Muscle of leg (tissue), 11 donors: Measurements from ENCODE around the gene IGFL2. TPM values are rescaled to one million over a fixed set of nuclear protein-coding genes. Genes with fewer than 3 reads are reported as not detected.
"Not testable (repeated sequence)": the region's sequence is repeated elsewhere in the genome, so short reads cannot be mapped to it uniquely, and the experiment has no call there.

Source experiments
- DNase-seq: peaks from one replicate; pipeline ENCODE4 v3.0.0; 2013
- H3K27ac ChIP-seq: one replicate; pipeline ENCODE4 v1.5.1; 2013; ENCODE audit warnings: mild to moderate bottlenecking, low read length, control low read depth
- H3K27me3 ChIP-seq: one replicate; pipeline ENCODE4 v1.6.1; 2013; ENCODE audit warnings: low read length; ENCODE audit not compliant: control insufficient read depth, insufficient read depth
- H3K36me3 ChIP-seq: one replicate; pipeline ENCODE4 v1.6.1; 2013; ENCODE audit warnings: low read length; ENCODE audit not compliant: control insufficient read depth, insufficient read depth
- H3K4me1 ChIP-seq: one replicate; pipeline ENCODE4 v1.6.1; 2013; ENCODE audit warnings: low read length; ENCODE audit not compliant: control insufficient read depth, insufficient read depth
- H3K4me3 ChIP-seq: one replicate; pipeline ENCODE4 v1.5.1; 2013; ENCODE audit warnings: low read length, control low read depth
- H3K9me3 ChIP-seq: replicated peaks from 2 replicates; pipeline ENCODE4 v1.6.1; 2013; ENCODE audit warnings: low read depth, low read length; ENCODE audit not compliant: control insufficient read depth
- WGBS: methylation state at CpG from one replicate; pipeline ENCODE4 v1.1.5; 2013; ENCODE audit warnings: missing lambda C conversion rate; ENCODE audit not compliant: insufficient coverage; 5-methylcytosine and 5-hydroxymethylcytosine counted together
- polyA plus RNA-seq, 8 donors: library from polyadenylated mRNA; unstranded; fragments of 120-200 nt; gene quantifications; one replicate each; pipeline versions ENCODE4 v1.2.1 to v1.2.3, GENCODE V29; 2013; ENCODE audit warnings: inconsistent platforms in 1 of 8, low replicate concordance in 1 of 8; ENCODE audit not compliant: insufficient read length in 8 of 8, insufficient read depth in 1 of 8
- total RNA-seq: library from RNA; stranded (reverse); fragments of 120-200 nt; gene quantifications from one replicate; pipeline ENCODE4 v1.2.4, GENCODE V29; 2013

IGFL2 gene
- total and polyA plus RNA-seq, 9 donors, result 0.09 to 11.4 (median 0.33) TPM; not detected in 5

DNA sequence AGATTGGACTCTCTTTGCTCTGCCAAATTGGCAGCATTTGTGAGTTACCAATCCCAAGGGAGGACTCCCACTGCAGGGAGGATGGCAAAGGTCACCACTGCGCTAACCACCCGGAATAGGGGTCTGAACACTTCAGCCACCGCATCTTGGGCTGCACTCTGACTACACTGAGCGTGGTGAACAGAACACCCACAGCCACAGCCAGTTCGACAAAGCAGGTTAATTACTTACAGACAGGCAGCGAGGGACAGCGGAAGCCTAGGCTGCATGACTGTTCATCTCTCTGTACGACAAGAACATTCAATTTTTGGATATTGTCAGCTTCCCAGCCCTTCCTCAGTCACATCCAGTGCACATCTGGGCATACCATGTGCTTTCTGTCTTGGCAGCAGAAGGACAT is 59.8 kb downstream of the IGFL2 start:
- H3K4me3 ChIP-seq, H3K27me3 ChIP-seq, H3K9me3 ChIP-seq, H3K36me3 ChIP-seq, H3K27ac ChIP-seq, DNase-seq: not testable (repeated sequence)
- peaks cover 62% of the 10 kb centered on the region for H3K4me1 ChIP-seq
- 61% methylated on average over 3 of the region's 8 CpGs for WGBS

DNA sequence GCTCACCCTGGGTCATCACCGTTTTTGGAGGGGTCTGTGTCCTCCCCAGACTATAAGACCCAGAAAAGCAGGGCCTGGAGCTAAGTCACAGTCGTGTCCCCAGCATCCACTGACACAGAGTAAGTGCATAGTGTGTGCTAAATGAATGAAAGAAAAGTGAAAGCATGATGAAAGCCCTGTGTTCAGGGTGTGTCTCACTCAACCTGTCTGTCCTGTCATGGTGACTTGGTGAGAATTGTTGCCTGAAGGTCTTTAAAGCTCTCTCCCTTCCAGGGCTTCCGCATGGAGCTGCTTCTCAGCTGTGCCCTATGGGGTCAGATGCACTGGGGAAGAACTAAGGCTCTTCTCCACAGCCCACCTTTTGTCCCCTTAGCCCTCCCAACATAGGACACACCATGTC is 61.0 kb downstream of the IGFL2 start:
- Histone ChIP-seq H3K27me3 (no peaks in the 10 kb centered on the region), H3K4me1 (peaks cover 62% of the 10 kb centered on the region), H3K27ac (no peak overlapping the region), H3K9me3 (no peaks in the 10 kb centered on the region), H3K36me3 (no peaks in the 10 kb centered on the region), H3K4me3 (no peak overlapping the region)
- DNase-seq, result no peak
- 79% methylated on average over 2 of the region's 3 CpGs for WGBS

DNA sequence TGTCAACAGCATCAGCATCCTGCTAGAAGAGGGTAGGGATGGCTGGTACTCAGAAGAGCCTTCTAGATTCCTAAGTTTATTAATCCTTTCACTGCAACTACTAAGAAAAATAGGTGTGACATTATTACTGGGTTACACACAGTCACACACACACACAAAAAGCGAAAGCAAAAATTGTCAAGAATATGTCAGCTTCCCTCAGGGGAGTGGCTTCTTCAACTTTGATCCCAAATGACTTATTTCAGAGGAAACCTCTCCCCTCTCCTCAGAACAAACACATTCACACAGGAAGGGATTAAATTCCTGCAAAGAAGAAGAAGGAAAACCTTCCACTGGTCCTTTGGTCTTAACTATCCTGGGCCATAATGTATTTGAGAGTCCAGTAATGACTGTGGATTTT is 61.4 kb downstream of the IGFL2 start:
- no peaks in the 10 kb centered on the region for H3K27me3 ChIP-seq
- H3K9me3 ChIP-seq, result no peaks in the 10 kb centered on the region
- H3K36me3 ChIP-seq, result no peaks in the 10 kb centered on the region
- WGBS, result no CpG with 5 or more reads among the region's 1 CpG
- no peak for DNase-seq
- H3K27ac ChIP-seq, result no peak overlapping the region
- no peak overlapping the region for H3K4me3 ChIP-seq
- peaks cover 60% of the 10 kb centered on the region for H3K4me1 ChIP-seq

DNA sequence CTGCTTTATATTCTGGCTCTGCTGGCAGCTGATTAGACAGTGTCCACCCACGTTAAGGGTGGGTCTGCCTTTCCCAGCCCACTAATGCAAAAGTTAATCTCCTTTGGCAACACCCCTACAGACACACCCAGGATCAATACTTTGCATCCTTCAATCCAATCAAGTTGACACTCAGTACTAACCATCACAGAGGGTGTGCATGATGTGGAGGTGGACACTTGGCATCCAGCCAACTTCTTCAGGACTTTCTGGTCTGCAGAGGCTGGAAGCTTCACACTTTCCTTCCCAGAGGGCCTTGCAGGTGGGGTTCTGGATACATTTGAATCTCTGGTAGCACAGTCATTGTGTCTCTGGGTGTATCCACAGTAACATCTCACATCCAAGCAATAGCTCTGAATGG is 62.6 kb downstream of the IGFL2 start:
- Histone ChIP-seq H3K36me3 (no peaks in the 10 kb centered on the region), H3K4me3 (no peak overlapping the region), H3K27ac (peak overlapping the region; percentile 42), H3K4me1 (peaks cover 57% of the 10 kb centered on the region), H3K27me3 (no peaks in the 10 kb centered on the region), H3K9me3 (no peaks in the 10 kb centered on the region)
- DNase-seq, result no peak
- 40% methylated on average over 1 of the region's 1 CpG for WGBS

Other genes with a start within 250 kb of the IGFL2 start
- gene MYPOP, start 245.6 kb upstream of the IGFL2 start, total RNA-seq, result 1.3 TPM
- gene MYPOP, start 245.6 kb upstream of the IGFL2 start, polyA plus RNA-seq, result 1 to 10 TPM; 3.4 to 5.5 (median 4.2) TPM
- not detected for gene NANOS2, start 233.5 kb upstream of the IGFL2 start, total RNA-seq
- gene NANOS2, start 233.5 kb upstream of the IGFL2 start, polyA plus RNA-seq, result not detected
- gene NOVA2, start 174.4 kb upstream of the IGFL2 start, total RNA-seq, result 0.98 TPM
- 1 to 10 TPM; 2.6 to 5.3 (median 3.9) TPM for gene NOVA2, start 174.4 kb upstream of the IGFL2 start, polyA plus RNA-seq
- 6.1 TPM for gene CCDC61, start 152.8 kb upstream of the IGFL2 start, total RNA-seq
- 1 to 10 TPM; 6.2 to 9.0 (median 7.0) TPM for gene CCDC61, start 152.8 kb upstream of the IGFL2 start, polyA plus RNA-seq
- gene PGLYRP1, start 125.2 kb upstream of the IGFL2 start, total RNA-seq, result 0.27 TPM
- gene PGLYRP1, start 125.2 kb upstream of the IGFL2 start, polyA plus RNA-seq, result 1 to 10 TPM in 2 of 8 donors, under 1 TPM in 6; 0.60 to 2.3 (median 0.66) TPM
- 1.9 TPM for gene IGFL4, start 107.2 kb upstream of the IGFL2 start, total RNA-seq
- gene IGFL4, start 107.2 kb upstream of the IGFL2 start, polyA plus RNA-seq, result 10 to 100 TPM in 1 of 8 donors, 1 to 10 TPM in 7; 1.2 to 11.3 (median 2.9) TPM
- not detected for gene IGFL3, start 23.6 kb upstream of the IGFL2 start, total RNA-seq
- not detected for gene IGFL3, start 23.6 kb upstream of the IGFL2 start, polyA plus RNA-seq
- gene IGFL1, start 81.5 kb downstream of the IGFL2 start, total RNA-seq, result not detected
- 1 to 10 TPM in 1 of 8 donors, under 1 TPM in 1, not detected in 6; 0.43 to 1.3 TPM for gene IGFL1, start 81.5 kb downstream of the IGFL2 start, polyA plus RNA-seq
- 93.6 TPM for gene HIF3A, start 148.8 kb downstream of the IGFL2 start, total RNA-seq
- gene HIF3A, start 148.8 kb downstream of the IGFL2 start, polyA plus RNA-seq, result 100 to 1,000 TPM; 114 to 312 (median 196) TPM
- 42.6 TPM for gene PPP5C, start 198.8 kb downstream of the IGFL2 start, total RNA-seq
- 10 to 100 TPM; 58.5 to 71.7 (median 61.3) TPM for gene PPP5C, start 198.8 kb downstream of the IGFL2 start, polyA plus RNA-seq